Activated gamma-delta T cell (primary cell): ENCODE results near the gene SHISA8.

Source experiments
- DNase-seq: peaks from one replicate; lab custom pipeline; 2025; lab: John Stamatoyannopoulos, UW

SHISA8 gene

GRCh38 chr22:41933411-41934177 lies 18.7 kb upstream of the SHISA8 start:
- DNase-seq, result no peak

GRCh38 chr22:41932353-41932752 lies 17.5 kb upstream of the SHISA8 start:
- no peak for DNase-seq

GRCh38 chr22:41931701-41932269 lies 16.9 kb upstream of the SHISA8 start:
- no peak for DNase-seq

- no peak for DNase-seq
These were observed 14.5 kb upstream of the SHISA8 start for GRCh38 chr22:41929418-41929810.

GRCh38 chr22:41928593-41929417 lies 13.9 kb upstream of the SHISA8 start:
- DNase-seq, result no peak

GRCh38 chr22:41927813-41928212 lies 12.9 kb upstream of the SHISA8 start:
- no peak for DNase-seq

GRCh38 chr22:41925783-41926460 lies 11.0 kb upstream of the SHISA8 start:
- peak; percentile 64 for DNase-seq

- no peak for DNase-seq
These were observed 8.9 kb upstream of the SHISA8 start for GRCh38 chr22:41923595-41924276.

- DNase-seq, result no peak
These were observed 8.2 kb upstream of the SHISA8 start for GRCh38 chr22:41922940-41923594.

GRCh38 chr22:41922328-41922727 lies 7.5 kb upstream of the SHISA8 start:
- no peak for DNase-seq

GRCh38 chr22:41920271-41920976 lies 5.5 kb upstream of the SHISA8 start:
- no peak for DNase-seq

- DNase-seq, result no peak
These were observed 4.7 kb upstream of the SHISA8 start for GRCh38 chr22:41919357-41920224.

GRCh38 chr22:41917903-41918791 lies 3.3 kb upstream of the SHISA8 start:
- no peak for DNase-seq

GRCh38 chr22:41917375-41917902 lies 2.6 kb upstream of the SHISA8 start:
- DNase-seq, result no peak

GRCh38 chr22:41916745-41917358 lies 2.0 kb upstream of the SHISA8 start:
- DNase-seq, result no peak

- DNase-seq, result no peak
These were observed 1.1 kb upstream of the SHISA8 start for GRCh38 chr22:41915786-41916493.

GRCh38 chr22:41914611-41915034 lies 251 bp downstream of the SHISA8 start:
- DNase-seq, result no peak
